GM19438 (cell line): ENCODE data around the gene TNFSF8.

Experiments used
- ATAC-seq: cut with Tn5 transposase; IDR thresholded peaks from one replicate; pipeline ENCODE4 v1.9.1; 2021; ENCODE audit warnings: low read depth; ENCODE audit not compliant: unreplicated experiment

TNFSF8 gene

DNA sequence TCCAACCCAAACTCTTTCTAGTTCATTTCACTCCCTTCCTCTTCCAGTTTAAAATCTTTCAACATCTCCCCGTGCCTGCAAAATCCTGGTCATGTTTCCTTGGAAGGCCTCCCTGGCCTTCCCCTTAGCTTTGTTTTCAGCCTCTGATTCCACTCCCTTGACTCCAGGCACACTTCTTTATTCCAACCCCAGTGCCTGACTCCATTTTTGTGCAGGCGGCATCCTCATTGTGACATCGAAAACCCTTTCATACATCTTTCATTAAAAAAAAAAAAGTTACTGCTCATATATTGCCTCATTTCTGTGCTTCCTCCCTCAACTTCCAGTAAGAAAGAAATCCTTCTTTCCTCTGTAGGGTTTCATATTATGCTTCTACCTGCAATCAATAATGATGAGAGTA is 7.1 kb upstream of the TNFSF8 start:
- no peak for ATAC-seq

DNA sequence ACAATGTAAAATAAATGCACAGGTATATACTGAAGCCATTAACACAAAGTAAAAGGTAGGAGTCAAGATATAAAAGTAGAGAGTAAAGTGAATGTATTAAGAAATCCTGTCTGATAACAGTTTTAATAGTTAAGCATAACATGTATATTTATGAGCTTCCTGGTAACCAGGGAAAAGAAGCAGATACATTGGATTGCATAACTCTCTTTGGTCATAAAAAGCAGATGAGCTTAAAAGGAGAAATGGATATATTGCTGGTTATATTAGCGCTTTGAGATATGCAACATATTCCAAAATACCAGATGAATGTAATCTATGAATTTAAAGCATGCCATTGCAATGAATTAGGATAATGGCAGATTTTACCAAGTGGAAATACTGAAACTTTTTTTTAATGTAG is 6.2 kb upstream of the TNFSF8 start:
- no peak for ATAC-seq

DNA sequence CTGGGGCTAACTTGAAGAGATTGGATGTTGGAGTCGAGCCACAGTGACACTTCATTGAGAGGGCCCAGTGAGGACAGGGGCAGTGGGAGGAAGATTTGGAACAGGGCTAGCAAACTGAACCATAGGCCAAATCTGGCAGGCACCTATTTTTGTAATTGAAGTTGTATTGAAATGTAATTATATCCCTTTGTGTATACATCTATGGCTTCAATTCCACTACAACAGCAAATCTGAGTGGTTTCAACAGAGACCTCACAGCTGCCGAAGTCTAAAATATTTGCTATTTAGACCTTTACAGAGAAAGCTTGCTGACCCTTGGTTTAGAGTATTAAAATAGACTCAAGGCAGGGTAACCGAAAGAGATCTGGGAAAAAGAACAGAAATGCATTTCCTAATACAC is 4.7 kb upstream of the TNFSF8 start:
- no peak for ATAC-seq

DNA sequence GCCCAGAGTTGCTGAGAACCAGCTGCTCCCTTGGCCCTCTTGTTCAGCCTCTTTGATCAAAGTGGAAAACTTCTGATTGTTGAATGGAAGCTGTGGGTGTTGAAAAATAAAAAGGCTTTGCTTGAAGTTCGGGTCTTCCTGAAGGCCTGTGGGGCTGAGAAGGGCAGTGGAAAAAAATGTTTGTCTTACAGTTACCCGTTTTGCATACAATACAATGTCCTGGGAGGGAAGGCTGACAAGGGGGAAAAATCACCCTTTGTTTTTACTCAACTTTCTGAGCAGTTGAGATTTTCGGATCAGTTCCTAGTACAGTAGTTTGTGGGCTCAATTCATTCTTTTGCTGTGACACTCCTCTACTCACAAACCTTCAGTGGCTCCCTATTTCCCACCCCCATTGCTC is 2.1 kb upstream of the TNFSF8 start:
- no peak for ATAC-seq

DNA sequence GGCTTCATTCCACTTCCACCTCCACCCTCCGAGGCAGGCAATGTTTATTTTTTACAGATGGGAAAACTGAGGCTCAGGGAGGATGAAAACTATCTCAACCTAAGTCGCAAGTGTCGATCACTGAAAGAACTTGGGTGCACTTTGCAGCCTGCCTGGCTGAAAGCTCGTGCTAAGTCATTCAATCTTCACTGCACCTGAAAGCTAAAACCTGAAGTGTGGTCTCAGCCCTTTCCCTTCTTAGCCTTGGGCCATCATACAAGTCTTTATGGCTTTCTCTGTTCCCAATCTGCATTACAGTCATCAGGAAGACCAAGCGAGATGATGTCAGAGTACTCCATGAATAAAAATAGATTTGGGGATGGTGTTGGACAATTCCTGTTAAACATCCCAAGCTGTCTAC is 1.0 kb upstream of the TNFSF8 start:
- no peak for ATAC-seq

DNA sequence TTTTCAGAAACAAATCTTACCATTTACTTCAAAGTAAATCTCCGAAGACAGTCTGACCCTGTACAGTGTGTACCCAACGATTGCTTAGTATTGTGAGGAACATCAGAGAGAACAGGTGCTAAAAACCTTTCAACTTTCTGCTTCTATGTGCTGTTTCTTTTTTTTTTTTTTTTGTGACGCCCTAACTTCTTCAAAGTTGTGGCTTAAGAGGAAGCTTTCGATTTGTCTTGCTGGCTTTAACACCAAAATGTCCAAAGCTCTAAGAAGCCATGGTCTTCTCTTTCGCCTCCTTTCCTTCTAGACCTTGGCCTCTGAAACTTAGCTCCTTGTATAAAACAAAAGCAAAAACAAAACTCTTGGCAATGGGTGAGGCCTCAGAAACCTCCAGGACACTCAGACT is 1.2 kb downstream of the TNFSF8 start:
- ATAC-seq: no peak

DNA sequence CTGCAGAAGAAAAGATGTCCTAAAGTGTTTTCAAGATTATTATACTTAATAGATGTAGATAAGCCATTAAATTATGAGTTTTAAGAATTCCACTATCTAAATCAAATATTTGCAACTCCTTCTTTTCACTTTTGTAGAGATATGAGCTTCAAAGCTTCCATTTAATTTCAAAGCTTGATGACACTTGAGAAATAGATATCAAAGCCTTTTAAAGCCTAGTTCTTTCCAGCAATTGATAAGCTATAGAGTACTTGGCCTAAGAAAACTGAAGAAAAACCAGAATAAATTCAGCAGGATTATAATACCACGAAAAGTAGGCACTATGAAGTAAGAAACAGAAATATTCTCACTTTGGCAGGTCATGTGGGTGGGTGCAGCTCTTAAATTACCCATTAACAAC is 1.7 kb downstream of the TNFSF8 start:
- no peak for ATAC-seq

DNA sequence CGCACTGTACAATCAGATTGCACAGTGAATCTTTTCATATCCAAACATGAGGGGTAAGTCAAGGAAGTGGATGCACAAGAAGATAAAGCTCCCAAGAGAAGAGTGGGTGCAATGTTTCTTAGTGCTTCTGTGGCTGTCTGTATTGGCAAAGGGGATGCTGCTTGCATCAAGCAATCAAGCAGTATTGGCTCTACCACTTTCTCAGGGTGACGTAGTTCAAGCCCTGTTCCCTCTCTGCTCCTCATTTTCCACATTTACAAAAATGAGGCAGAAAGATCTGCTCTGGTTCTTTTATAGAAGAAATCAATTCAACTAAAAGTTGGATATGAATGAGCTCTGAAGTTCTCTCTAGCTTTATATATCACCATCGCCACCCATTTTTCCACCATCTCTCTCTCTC is 2.3 kb downstream of the TNFSF8 start:
- no peak for ATAC-seq

DNA sequence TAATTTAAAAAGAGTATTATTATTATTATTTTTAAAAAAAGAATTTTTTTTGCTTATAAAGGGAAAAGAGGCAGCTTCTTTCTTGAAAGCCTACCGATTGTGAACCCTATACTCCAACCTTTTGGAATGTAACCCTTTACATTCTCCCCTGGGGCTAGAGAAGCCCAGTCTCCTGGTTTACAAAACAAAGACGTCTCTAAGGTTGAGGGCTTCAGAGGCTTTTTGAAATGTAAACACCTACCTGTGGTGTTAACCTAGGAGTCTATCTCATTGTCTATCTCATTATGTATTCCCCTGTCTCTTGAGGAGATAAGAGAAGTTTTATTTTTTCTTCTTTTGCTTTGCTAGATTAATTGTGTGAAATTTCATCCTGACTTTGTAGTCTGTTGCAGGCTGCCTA is 4.7 kb downstream of the TNFSF8 start:
- ATAC-seq: no peak

DNA sequence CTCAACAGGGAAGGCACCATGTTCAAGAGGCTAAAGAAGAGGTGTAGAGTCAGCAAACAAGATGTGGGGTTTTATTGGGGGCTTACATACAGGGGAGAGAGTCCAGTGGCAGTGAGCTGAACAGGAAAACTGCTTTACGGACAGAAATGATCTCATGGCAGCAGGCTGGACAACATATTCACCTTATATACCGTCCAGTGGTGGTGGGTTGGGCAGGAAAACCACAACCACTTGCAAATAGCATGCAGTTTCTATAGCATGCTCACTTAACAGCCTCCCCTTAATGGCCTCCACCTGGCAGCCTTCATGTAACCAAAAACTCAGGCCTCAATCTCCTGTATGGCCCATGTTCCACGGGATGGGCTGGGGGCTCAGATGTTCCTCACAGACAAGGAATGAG is 5.4 kb downstream of the TNFSF8 start:
- ATAC-seq: no peak

DNA sequence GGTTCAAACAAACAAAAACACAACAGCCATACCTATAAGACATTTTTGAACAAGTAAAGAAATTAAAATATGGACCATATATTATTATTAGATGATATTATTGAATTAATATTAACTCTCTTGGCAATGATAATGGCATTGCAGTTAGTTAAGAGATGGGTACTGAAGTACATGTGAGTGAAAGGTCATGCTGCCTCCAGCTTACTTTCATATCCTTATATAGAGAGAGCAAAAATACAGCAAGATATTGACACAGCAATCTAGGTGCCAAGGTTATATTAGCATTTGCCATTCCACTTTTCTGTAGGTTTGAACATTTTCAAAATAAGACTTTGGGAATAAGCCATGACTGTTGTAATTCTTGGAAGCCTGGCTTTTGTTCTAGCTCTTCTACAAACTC is 6.1 kb downstream of the TNFSF8 start:
- ATAC-seq: no peak

DNA sequence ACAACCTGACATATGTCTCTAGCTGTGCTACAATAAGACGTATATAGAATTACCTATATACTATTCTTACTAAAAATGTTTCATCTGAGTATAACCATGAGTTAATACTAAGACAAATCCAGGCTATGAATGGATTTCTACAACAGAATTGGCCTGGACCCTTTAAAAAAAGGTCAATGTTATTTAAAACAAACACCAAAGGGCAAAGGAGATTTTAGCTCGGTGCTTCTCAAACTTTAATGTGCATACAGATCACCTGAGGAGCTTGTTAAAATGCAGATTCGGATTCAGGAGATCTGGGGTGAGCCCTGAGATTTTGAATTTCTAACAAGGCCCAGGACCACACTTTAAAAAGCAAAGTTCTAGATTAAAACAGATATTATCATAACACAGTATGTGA is 6.5 kb downstream of the TNFSF8 start:
- no peak for ATAC-seq

DNA sequence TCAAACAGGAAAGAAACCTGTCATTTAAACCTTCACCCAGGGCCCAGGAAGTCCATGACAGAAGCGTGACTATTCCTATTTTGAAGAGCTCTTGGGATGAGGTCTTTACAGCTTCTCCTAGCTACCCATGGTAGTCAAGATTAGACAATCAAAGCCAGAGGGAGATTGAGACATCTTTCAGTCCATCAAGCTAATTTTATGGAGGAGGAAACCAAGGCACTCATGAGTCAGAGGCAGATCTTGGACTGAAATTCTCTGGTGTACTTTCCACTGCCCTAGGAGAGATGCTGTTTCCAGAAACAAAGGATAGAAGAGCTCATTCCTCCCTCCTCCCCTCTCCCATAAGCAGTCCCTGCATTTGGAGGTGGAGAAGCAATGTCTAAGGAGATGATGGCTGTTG is 9.2 kb downstream of the TNFSF8 start:
- no peak for ATAC-seq

DNA sequence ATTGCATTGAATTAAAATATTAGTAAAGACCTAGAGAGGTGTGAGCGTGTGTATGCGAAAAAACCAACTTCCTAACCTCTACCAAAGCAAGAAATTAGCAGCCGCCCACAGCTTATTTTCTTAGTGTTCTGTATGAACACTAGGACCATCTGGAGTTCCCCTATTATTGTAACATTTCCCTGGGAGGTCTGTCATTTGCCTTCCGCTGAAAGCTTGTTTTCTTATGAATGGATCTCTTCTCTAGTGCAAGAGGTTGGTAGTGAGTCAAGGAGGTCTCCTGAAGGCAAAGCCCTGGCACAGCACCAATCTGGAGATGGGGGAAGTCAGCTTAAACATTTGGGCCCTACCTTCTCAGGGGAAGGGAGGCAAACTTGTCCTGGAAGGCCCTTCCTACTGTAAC is 10.8 kb downstream of the TNFSF8 start:
- ATAC-seq: no peak

DNA sequence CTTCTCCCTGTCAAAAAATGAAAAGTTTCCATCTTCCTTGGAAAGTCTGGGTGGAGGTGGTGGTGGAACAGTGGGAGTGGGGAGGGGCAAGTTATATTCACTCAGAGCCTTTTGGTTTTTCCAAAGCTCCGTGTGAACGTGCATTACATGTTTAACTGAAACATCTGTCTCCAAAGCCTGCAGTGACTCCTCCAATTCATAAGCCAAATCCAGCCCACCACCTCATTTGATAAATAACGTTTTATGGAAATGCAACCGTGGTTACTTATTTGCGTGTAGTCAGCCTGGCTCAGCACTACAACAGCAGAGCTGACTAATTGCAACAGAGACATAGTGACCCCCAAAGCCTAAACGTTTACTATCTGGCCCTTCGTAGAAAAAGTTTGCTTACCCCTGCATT is 13.9 kb downstream of the TNFSF8 start:
- ATAC-seq: no peak

DNA sequence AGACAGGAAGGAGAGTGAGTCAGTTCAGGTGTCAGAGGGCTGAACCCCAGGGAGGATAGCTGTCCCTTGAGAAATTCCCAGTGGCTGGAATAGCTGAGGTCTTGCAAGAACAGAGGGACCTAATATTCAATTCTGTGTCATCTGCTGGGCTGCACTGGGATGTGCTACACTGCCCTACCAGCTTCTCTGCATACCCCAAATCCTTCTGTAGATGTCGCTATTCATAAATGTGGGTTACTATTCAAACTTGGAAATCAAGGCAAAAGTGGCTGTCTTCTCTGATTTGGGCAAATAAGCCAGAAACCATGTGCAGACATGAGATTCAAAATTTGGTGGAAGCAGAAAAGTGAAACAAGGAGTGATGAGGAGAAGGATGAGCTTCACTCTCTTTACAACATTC is 16.3 kb downstream of the TNFSF8 start:
- ATAC-seq: no peak

DNA sequence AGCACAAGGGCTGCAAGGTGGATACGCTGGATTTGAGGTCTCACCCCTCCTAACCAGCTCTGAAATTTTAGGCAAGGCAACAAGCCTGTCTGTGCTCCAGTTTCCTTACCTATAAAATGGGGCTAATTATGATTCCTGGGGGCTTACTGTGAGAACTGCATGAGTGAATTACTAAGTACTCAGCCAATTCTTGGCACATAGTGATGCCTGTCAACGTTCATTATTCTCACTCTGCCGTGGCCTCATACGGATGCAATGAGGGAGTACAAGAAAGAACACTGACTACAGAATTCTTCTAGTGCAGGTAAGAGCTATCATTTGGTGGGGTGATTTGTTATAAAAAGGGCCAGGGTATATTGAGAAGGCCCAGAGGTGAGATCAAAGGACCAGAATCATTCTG is 16.7 kb downstream of the TNFSF8 start:
- no peak for ATAC-seq

DNA sequence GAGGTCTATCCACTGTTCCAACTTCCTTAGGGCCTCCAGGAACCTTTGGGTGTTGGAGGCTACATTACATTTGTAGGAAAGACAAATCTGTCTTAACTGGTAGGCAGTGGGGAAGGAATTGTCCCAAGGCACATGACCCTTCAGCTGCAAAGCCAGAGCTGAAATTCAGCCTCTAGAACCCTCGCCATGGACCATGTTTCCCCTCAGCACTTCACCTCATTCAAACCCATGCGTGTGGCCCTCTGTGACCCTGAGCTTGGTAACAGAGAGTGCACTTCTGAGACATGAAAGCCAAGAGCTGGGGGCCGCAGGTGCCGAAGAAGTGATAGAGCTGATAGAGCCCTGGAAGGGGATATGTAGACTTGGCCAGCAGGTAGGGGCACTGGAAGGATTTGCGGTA is 17.2 kb downstream of the TNFSF8 start:
- ATAC-seq: no peak

DNA sequence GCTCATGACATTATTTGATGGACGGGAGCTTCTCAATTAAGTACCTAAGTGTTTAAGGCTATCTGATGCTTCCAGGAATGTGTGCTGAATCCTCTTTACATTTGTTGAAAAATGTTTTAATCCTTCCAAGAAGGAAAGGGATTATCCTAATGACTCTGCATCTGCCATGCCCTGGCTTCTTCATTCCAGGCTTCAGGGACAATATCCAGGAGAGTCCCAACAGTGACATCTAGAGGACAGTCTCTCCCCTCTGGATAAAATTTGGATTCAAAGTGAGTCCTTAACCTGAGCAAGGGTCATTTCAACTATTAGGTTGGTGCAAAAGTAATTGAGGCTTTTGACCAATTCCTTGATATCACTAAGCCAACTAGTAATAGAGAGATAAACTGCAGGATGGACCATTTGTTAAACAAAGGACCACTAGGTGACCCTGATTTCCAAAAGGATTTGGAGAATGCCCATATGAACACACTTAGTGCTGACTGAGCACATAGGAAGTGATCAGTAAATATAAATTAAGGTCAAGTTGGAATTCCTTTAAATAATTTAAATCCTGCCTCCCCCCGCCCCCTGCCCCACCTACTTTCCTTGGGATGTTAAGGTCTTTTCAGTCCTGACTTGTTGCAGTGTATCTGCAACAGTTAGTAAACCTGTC is 19.1 kb downstream of the TNFSF8 start:
- no peak for ATAC-seq

DNA sequence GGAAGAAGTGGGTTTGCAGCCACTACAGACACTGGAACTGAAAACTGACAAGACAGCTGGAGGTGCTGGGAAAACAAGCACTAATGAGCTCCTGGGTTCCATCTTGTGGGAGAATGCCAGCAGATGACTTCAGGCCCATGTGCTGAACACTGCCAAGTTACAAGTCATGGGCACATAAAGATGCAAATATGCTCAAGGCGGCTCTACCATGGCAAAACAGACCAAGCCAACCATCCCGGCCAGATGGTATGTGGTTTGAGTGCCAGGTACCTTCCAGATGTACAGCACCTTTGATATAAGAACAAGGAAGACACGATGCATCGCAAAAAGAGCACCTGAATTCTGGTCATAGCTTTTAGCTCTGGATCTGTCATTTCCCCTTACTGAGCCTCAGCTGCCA is 19.9 kb downstream of the TNFSF8 start:
- no peak for ATAC-seq

DNA sequence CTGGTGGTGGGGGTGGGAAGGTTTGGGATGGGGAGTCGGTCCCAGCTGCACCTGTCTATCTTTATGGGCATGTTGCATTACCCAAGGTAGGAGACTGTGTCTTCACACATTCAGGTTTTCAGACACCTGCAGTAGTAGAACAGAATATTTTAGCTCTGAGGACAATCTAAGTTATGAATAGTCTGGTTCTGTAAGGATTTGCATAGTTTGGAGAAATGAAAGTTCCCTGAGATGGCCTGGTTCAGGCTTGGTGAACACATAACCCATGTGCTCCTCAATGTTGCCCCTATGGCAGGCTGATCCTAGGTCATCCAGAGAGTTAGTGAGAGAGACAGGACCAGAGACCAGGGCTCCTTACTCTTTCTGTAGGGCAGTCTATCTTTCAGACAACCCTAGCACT is 20.7 kb downstream of the TNFSF8 start:
- ATAC-seq: no peak

DNA sequence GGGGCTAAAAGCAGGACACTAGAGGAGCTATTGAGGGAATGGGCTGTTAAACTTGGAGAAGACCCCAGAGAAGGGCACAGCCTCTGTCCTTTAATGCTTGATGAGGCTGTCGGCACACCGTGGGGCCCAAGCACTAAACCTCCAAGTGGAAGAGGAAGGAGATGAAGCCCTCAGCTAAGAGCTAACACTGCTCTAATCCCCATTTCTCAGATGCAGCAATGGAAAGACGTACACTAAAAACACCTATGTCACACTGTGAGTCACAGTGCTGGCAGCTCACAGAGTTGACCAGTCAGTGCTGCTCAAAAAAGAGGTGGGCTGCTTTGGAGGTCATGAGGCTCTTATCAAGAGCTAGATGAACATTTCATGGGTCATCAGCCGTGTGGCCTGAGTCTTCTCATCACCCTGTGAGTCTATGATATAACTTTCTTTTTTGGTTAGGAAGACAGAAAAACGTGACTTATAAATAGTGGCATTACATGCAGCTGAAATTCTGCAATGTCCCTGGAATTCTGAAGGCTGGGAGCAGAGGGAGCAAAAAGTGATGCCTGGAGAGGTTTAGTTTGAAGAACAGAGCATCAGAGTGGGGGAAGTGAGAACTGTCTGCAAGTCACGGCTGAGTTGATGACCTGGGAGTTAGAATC is 21.5 kb downstream of the TNFSF8 start:
- no peak for ATAC-seq

DNA sequence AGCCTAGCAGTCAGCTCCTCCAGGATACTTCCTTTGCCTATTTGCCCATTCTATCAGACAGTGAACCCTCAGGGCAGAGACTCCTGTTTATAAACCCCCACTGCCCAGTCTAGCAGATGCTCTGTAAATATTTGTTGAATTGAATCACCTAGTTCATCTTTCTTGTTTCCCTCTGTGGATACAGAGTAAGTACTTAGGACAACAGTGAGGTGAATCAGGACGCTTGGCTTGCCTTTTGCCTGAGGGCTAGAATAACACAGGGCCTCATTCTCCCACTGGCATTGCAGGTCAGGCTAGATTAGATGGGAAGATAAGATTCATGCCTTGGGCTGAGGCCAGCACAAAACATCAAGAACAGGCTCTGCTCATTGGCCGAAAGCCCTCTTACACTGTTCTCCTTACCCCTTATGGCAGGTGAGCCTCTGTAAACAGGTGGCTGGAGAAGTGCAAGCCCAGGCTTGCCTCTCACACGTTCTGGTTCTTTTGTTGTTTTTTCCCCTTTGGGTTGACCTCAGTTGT is 22.2 kb downstream of the TNFSF8 start:
- no peak for ATAC-seq
